EH (cell line): Measurements from ENCODE around the gene RNASE7.

ENCODE experiments used
- DNase-seq: peaks from one replicate; pipeline ENCODE4 v3.0.0-alpha.2; 2015; ENCODE audit warnings: low read depth

Gene RNASE7

DNA sequence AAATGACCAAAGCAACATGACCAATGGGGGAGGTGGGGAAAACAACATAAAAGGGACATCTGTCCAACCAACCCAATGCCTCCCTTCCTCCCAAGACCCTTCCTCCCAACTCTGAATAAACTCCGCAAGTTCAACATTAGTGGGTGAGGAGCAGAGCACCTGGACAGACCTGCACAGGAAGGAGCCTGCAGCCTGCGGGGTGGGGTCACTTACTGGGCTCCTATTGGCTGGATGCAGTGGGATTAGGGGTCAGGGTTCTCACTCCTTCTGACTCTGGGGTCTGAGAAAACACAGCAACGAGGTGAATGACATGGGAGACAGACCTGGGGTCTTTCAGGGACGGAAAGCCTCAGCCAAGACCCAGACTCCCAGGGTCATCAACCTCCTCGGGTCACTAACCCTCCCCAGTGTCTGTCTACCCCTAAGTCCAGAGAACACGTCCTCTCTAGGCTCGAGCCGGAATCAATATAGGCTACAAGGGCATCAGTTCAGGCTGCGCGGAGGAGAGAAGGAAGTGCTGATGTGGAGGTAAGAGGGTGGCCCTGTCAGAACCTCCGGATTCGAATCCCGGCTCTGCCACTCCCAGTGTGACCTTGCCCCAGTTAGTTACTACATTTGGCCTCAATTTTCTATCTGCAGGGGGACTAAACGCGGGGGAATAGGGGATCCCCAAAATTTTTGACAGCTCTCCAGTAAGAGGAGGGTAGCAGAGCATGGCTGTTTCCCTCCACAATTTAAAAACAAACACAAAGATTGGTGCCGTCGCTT lies 18.2 kb upstream of the RNASE7 start:
- DNase-seq, result no peak

DNA sequence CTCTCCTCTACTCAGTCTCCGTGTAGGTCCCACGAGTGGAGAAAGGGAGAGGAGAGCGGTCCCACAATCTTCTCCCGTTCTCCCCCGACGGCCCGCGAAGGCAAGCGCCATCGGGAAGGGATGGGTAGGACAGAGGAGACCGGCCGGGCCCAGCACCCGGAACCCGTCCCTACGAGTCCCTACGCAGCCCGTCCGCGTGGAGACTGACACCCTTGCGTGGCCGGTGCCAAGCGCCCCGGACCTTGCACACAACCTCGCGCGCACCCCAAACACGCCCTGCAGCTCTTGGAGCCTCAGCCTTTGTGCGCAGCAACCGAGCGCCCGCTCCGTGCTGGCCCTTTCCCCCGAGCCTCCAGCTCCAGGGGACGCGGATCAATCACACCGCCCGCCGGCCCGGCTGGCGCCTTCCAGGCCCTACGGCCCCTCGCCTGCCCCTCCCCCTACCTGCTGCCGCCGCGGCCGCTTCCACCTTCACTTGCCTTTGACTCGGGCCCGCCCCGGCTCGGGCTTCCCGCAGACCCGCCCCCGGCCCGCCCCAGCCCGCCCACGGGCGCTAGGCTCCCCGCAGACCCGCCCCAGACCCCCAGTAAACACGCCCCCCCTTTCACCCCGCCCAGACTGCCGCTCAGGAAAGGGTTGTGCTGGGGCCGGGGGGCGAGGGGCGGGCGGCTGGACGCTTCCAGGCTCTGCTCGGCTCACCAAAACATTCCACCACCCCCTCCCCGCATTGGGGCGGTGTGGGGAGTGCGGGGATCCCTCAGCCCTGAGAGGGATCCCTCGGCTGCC lies 17.4 kb upstream of the RNASE7 start, which contains the start of gene NDRG2:
Gene NDRG2, minus strand, starts transcription at position 477 of the 786 bp plus-strand sequence. CDS start 1,746 bp downstream, outside the sequence.
- DNase-seq, result no peak

DNA sequence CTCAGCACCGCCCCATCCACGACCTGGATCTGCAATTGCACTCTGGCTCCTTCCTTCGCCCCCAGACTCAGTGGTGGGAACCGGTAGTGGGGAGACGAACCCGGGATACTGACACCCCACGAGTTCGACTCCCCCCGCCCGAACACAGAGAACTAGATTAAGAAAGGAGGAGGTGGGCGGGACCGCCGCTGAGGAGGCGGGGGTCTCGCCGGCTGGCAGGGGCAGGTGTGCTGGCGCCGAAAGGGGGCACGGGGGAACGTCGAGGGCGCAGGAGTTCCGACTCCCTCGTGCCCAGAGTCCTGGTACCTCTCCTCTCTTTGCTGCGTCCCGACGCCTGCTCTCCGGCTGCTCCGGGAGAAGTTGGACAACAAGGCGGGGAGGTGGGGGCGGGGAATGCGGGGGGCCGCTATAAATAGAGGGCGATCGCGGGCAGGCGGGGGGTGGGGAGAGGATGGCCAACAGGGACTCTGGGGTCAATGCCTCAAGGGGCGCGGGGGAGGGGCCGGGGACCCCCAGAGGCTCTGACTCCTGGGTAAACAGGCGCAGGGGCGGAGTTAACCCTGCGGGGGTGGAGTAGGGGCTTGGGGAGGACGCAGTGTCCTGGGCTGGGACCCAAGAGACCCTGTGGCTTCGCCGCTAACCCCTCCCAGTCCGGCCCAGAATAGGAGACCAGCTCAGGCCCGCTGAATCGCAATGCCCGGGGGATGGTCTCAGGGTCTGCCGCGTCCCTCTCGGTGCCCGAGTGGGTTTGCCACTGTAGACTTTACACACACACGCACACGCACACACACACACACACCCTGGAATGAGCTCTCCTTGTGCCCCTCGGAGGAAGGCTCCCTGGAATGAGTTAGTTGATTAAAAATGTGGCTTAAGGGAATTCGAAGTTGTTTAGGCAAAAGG lies 16.5 kb upstream of the RNASE7 start:
- DNase-seq, result no peak

DNA sequence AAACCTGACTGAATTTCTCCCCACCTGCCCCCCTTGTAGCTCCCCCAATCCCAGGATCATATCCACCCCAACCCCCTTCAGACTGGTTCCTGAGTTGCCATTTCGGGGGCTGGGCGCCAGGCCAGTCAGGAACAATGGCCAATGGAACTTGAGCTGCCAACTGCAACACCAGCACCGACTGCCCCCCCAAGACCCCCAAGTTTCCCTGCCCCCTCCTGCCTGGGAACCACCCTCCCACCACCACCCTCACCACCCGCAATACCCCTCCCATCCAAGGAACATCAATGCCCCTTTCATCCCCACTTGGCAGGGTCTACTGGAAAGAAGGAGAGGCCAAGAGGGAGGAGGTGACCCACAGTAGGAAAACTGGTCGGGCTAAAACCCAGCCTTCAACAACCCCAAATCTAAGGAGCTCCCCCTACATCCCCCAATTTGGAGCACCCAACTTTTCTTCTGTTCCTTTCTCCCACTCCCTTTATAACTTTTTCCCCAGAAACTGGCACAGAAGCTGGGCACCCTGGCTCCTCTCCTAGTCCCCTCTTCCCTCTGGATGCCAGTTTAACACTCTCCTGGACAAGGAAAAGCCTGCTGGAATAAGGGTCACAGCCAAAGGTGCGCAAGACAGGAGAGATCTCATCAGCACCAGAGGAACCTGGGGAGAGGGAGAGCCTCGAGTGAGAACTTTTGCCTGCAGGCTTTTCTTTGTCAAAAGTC lies 15.7 kb upstream of the RNASE7 start:
- no peak for DNase-seq

DNA sequence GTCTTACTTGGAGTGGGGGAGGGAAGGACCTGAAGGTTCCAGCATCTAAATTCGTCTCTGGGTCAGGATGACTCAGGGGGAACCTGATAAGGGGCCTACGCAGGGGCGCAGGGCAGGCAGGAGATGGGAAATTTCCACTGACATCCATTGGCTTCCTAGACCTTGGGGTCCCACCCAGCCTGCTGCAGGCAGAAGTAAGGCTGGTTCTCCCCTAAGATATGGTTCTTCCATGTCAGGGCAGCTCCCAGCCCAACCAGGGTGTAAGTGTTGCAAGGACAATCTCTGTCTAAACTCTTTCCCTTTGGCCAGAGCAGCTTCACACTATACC lies 15.2 kb upstream of the RNASE7 start:
- no peak for DNase-seq

DNA sequence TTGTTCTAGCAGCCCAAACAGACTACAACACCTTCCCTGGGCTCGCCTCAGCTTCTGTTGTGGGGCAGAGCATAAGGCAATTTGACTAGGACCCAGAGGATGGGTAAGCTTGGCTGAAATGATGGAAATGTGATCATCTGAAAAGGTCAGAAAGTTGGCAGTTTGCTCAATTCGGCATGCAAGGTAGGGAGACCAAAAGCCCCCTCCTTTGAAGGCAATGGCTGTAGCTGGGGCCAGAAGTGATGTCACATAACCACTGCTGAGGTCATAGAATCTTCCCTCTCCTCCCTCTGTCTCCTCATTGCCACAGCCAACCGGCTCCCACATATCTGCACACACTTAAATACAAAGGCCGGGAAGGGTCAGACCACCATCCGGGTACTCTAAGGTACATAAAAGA lies 12.2 kb upstream of the RNASE7 start, which contains the start of gene TPPP2:
Gene TPPP2, plus strand, starts transcription at position 301 of the 400 bp plus-strand sequence. CDS start 365 bp downstream, outside the sequence.
- DNase-seq, result no peak

DNA sequence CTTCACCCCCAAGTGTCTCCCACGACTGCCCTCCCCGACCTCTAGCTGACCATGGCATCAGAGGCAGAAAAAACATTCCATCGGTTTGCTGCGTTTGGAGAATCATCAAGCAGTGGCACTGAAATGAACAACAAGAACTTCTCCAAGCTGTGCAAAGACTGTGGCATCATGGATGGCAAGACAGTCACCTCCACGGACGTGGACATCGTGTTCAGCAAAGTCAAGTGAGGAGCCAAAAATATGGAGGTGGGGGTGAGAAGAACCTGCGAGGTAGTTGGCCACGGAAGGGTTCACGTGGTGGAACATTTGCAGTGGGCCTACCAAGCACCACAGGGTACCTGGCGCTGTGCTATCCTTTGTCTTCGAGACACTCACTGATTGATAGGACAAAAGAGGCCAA lies 11.6 kb upstream of the RNASE7 start:
- DNase-seq, result no peak

DNA sequence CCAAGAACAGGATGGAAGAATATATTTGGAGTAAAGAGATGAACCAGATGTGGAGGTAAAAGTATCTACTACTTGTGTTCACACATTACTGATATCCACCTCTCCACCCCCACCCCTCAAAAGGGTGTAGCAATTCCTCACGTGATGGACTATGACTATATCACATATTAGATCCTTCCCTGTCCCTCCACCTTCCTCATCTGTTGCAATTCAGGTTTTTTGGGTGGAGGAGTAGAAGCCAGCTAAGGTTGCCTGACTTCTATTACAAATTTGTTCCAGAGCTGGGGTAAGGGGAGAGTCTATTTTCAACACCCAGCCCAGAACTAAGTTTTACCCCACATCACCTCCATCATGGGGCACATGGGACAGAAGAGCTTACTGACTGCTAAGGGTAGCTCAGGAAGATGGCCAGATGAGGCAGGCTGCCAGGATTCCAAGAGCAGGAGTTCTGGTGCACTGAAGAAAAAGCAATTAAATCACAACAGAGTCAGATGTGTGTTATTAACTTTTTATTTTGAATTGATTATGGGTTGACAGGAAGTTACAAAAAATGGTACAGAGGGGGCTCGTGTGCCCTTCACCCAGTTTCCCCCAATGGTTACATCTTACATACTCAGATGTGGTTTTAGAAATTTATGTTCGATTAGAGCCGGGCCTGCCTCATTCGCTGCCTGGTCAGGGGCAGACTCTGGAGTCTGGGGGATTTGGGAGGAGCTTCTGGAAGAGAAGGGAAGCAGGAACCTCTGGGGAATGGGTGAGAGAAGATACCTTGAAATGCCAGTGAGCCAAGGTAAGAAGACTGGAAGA lies 9.6 kb upstream of the RNASE7 start:
- no peak for DNase-seq

DNA sequence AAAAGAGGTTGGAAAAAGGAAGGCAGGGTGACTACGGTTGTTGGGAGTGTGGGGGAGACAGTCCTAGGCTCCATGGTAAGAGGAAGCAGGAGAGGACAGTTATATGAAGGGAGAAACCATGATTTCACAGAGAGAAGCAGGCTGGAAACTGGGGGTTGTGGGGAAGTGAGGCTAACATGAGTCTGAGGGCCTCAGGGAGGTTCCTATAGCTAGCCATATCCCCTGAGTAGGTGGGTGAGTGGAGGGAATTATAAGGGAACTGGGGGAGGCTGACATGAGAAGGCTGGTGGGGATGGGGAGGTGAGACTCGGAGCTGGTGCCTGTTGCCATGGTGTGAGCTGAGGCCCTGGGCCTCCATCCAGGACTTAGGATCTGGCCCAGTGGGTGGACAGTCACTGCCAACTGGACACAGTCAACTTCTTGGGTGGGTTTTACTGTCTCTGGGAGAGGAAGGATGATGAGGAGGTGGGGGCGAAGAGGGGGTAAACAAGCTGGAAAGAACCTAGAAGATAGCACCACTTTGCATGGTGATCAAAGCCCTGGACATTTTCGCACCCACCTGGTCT lies 8.9 kb upstream of the RNASE7 start:
- no peak for DNase-seq

DNA sequence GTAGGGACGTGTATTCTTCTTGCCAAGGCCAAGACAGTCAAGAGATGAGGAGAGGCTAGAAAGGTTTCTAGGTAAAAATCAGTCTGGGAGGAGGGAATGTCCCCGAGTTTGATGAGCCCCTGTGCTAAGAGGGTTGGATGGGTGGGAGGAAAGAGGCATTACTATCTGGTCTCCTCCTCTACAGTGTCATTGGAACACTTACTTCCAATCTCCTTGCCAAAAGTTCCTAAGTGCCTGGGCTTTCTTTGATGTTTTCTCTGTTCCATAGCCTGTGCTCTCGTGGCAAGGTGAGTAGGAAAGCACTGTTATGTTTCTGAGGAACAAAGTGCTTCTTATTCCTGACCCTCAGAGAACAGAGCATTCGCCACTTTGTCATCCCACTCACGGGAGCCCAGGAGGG lies 7.5 kb upstream of the RNASE7 start, which contains the start of gene RNASE13:
Gene RNASE13, minus strand, starts transcription at position 101 of the 400 bp plus-strand sequence. CDS start 519 bp downstream, outside the sequence.
- DNase-seq, result no peak

DNA sequence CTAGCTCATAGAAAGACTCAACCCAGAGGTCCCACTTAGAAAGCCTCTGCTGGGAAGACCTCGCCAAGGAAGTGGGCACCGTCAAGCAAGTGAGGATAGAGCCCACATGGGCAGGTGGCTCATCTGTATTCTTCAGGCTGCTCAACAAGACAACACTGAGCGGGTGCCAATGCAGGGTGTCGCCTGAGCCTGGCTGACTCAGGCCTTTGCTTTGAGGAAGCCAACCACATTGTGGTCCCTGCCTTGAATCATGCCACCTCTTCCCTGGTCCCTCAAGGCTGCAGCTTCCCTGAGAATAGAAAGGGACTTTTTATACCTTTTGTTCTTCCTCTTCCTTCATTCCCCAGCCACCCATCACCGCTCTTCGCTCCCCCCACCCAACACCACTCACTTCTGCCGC lies 5.4 kb upstream of the RNASE7 start:
- DNase-seq, result no peak

DNA sequence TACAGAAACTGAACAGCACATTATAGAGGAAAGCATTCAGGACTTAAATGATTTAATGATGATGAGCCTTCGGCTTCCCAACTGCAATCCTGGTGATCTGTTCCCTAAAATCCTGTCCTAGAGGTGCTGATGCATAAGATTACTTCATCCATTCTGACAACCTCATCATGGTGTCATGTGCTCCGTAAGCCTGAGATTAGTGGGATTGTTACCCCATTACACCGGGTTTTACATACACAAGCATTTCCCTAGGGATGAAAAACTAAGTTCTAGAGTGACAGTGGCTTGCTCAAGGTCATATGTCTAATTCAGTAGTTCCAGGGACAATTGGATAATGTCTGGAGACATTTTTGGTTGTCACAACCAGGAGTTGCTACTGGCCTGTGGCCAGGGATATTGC lies 5.0 kb upstream of the RNASE7 start:
- DNase-seq, result no peak

DNA sequence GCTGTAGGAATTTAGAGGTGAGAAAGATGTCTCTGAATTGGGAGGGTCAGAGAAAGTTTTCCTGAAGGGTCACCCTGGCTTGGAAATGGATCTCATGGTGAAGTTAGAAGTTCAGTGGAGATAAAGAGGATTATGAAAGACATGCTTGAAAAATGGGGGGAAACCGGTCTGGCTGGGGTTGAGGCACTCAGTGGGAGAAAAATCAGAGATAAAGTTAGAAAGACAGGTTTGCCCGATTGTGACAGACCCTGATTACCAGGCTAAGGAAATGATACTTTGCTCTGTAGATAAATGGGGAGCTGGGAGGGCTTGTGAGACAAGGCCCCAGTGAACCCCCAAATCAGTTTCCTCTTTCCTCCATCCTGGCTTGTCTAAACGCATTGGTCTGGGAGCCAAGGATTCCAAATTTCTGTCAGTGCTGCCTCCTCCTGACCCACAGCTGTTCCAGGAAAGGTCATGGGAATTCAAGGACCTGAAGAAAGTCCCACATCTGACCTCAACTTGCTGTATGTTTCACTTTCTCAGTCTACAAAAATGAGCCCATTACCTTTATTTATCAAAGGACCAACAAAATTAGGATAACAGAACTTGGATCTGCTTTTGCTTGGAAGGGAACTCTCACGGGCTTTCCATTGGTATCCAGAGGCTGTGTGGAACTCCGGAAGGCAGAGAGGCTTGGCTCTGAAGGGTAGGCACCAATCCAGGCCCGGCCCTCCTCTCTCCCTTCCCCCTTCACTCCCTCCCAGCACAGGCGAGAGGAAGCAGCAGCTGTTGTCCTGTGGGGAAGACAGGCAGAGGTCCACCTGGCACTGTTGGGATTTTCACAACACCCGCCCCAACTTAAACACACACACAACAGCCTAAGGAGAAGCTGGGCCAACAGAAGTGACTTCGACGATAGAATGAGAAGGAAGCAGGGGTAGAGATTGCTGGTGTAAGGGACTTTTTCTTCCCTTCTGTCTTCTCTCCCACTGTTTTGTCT lies 3.4 kb upstream of the RNASE7 start:
- DNase-seq, result peak; percentile 66

DNA sequence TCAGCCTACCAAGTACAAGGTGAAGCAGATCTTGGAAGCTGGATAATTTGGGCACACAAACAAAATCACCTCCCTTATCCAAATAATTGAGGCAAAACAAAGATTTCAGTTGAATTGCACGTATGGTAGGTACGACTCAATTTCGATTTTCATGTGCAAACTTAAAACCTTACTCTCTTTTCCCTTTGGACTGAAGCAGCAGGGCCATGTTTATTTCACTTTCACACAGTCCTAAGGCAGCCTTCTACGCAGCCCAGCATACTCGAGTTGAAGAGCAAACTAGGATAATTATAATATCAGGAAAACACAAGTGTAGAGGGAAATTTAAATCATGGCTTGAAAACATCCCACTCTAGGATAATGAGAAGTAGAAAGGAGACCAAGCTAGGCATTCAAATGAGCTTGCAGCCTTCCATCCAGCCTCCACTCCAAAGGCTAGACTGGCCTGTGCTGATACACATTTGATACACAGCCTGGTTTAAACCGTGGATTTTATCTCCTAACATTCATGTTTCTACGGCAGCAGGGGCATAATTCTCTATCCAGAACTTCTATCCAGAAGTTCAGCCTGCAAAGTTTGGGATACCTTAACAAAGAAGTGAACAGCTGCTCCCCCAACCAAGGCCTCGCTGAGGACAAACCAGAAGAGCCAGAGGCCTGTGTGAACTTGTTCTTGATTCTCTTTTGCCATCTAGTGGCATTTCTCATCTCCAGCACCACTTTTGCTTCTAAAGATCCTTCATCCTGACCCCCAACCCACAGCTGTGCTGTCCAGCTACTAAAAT lies 2.4 kb upstream of the RNASE7 start:
- peak; percentile 67 for DNase-seq

DNA sequence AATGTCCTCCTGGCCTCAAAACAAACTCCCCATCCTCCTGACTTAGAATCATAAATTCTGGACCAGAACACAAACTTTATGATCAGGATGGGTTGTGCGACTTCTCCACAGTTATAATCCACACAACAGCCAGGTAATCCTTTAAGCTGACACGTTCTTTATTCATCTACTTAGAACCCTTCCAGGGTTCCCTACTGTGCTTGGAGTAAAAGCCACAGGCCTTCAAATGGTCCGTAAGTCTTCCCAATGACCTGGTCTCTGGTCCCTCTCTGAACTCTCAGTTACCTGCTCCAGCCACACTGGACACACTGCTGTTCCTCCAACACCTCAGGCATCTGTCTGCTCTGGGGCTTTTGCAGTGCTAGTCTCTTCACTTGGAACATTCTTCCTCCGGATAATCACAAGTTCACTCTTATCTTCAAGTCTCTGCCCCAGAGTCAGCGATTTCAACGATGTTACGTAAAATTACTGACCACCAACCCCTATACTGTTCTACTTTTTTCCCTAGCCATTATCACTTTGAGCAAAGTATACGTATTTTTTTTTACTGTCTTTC lies 1.7 kb upstream of the RNASE7 start:
- DNase-seq, result no peak

DNA sequence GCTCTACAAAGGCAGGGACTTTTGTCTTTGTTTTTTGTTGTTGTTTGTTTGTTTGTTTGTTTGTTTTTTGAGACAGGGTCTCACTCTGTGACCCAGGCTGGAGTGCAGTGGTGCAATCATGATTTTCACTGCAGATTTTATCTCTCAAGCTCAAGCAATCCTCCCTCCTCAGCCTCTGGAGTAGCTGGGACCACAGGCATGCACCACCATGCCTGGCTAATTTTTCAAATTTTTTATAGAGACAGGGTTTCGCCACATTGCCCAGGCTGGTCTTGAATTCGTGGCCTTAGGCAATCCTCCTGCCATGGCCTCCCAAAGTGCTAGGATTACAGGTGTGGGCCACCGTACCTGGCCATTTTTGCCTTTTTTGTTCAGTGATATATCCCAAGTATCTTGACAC lies 1.2 kb upstream of the RNASE7 start:
- peak; percentile 57 for DNase-seq

DNA sequence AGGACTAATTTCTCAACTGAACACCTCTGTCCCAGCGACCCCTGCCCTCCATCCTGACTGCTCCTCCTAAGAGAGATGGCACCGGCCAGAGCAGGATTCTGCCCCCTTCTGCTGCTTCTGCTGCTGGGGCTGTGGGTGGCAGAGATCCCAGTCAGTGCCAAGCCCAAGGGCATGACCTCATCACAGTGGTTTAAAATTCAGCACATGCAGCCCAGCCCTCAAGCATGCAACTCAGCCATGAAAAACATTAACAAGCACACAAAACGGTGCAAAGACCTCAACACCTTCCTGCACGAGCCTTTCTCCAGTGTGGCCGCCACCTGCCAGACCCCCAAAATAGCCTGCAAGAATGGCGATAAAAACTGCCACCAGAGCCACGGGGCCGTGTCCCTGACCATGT lies 756 bp downstream of the RNASE7 start:
- DNase-seq, result no peak

DNA sequence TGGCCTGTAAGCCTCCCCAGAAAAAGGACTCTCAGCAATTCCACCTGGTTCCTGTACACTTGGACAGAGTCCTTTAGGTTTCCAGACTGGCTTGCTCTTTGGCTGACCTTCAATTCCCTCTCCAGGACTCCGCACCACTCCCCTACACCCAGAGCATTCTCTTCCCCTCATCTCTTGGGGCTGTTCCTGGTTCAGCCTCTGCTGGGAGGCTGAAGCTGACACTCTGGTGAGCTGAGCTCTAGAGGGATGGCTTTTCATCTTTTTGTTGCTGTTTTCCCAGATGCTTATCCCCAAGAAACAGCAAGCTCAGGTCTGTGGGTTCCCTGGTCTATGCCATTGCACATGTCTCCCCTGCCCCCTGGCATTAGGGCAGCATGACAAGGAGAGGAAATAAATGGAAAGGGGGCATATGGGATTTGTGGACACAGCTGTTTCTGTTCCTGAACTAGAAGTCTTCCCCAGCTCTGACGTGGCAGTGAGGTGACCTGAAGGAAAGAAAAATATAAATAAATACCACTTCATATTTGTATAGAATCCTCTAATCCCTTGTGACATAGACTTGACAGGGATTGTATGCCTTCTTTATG lies 1.3 kb downstream of the RNASE7 start:
- DNase-seq, result no peak
